Activated B cell treated with CpG ODN at 0.5 μM for 24 hours (primary cell): Measurements from ENCODE around the gene ARL5B. TPM values are rescaled to one million over a fixed set of nuclear protein-coding genes. Genes with fewer than 3 reads are reported as not detected.

ENCODE experiments used
- ATAC-seq: fragments of 200-7000 bp; cut with Tn5 transposase; one replicate; pipeline ENCODE4 v1.10.0; 2021; ENCODE audit warnings: low read depth, mild to moderate bottlenecking, moderate library complexity
- CTCF ChIA-PET: fragments of 350-600 bp; sonication (Branson Sonifier 250); formaldehyde crosslinking; loops from one replicate; lab custom pipeline; 2021; ENCODE audit warnings: antibody characterized with exemption; lab: Charles Lee
- POLR2A ChIA-PET: fragments of 350-600 bp; sonication (Branson Sonifier 250); formaldehyde crosslinking; loops from one replicate; lab custom pipeline; 2021; ENCODE audit warnings: antibody characterized with exemption; lab: Charles Lee
- DNase-seq: peaks from one replicate; pipeline ENCODE4 v3.0.0; 2022
- H3K27ac Mint-ChIP-seq: one replicate; pipeline ENCODE4 v1.8.0; 2020; ENCODE audit warnings: mixed read lengths
- H3K27me3 Mint-ChIP-seq: one replicate; pipeline ENCODE4 v1.8.0; 2021; ENCODE audit warnings: mixed read lengths
- H3K36me3 Mint-ChIP-seq: one replicate; pipeline ENCODE4 v1.8.0; 2021; ENCODE audit warnings: low read depth, mixed read lengths
- H3K4me1 Mint-ChIP-seq: one replicate; pipeline ENCODE4 v1.8.0; 2021; ENCODE audit warnings: mixed read lengths
- H3K4me3 Mint-ChIP-seq: one replicate; pipeline ENCODE4 v1.8.0; 2020; ENCODE audit warnings: mild to moderate bottlenecking, mixed read lengths
- H3K9me3 Mint-ChIP-seq: one replicate; pipeline ENCODE4 v1.8.0; 2020; ENCODE audit warnings: mixed read lengths
- intact Hi-C: fragments of 100-400 bp; cut with micrococcal nuclease; formaldehyde crosslinking; loops from one replicate; pipeline ENCODE4 v1.15.1; 2024
- total RNA-seq: library from RNA; stranded (reverse); gene quantifications from 2 replicates; pipeline ENCODE4 v1.2.3, GENCODE V29; 2022
- TF ChIP-seq, protein P1 (sequence below): fragments of 200-600 bp; IDR thresholded peaks from one replicate; pipeline ENCODE4 v1.8.0; 2022; ENCODE audit warnings: antibody characterized with exemption, mild to moderate bottlenecking

The ARL5B gene
- total RNA-seq, 1 donor from 2014 or later = 10.6 TPM

DNA sequence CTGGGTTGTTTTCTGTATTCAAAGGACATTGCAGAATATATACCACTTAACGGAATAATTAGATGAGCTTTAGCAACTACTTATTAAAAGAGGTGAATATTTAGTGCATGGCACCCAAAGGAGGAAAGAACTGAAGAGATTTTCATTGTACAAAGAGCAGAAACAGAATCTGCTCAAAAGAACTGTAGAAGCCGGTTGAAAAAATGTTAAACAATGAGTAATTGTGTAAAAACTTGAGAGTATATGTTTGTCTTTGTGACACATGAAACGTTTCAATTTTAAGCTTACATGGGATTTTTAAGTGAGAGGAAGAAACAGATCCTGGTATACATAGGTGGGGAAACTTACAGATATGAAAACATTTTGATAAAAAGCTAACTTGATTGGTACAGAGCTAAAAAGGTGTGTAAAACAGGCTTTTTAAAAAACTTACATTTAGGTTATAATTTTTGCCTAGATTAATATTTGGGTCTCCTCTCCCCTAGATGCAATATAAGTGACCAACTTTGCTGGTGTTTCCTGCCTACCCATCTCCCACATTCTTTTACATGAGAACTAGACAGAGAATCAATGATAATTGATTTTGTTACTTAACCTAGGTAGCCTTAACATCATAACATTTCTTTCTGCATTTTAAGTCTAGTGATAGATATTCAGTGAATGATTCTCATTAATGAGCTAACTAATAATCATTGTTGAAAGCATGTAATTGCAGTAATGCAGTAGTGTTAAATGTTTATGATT lies 6.8 kb downstream of the ARL5B start:
- no peak for ATAC-seq
- intact Hi-C loops = no loop called here
- CTCF ChIA-PET = no interaction called here

GRCh38 chr10:18666810-18667209 lies 7.6 kb downstream of the ARL5B start:
- intact Hi-C loops = no loop called here
- POLR2A ChIA-PET = no interaction called here
- H3K4me3 Mint-ChIP-seq = no peak overlapping the region

More for the DNA sequence above, 6.8 kb downstream of the ARL5B start:
- TF ChIP-seq, protein P1, sequence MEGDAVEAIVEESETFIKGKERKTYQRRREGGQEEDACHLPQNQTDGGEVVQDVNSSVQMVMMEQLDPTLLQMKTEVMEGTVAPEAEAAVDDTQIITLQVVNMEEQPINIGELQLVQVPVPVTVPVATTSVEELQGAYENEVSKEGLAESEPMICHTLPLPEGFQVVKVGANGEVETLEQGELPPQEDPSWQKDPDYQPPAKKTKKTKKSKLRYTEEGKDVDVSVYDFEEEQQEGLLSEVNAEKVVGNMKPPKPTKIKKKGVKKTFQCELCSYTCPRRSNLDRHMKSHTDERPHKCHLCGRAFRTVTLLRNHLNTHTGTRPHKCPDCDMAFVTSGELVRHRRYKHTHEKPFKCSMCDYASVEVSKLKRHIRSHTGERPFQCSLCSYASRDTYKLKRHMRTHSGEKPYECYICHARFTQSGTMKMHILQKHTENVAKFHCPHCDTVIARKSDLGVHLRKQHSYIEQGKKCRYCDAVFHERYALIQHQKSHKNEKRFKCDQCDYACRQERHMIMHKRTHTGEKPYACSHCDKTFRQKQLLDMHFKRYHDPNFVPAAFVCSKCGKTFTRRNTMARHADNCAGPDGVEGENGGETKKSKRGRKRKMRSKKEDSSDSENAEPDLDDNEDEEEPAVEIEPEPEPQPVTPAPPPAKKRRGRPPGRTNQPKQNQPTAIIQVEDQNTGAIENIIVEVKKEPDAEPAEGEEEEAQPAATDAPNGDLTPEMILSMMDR = no peak
- no peak overlapping the region for H3K27ac Mint-ChIP-seq
- H3K4me1 Mint-ChIP-seq = peaks cover 30% of the 10 kb centered on the region
- H3K4me3 Mint-ChIP-seq = no peak overlapping the region
- H3K27me3 Mint-ChIP-seq = no peaks in the 10 kb centered on the region
- no peaks in the 10 kb centered on the region for H3K9me3 Mint-ChIP-seq
- H3K36me3 Mint-ChIP-seq = peaks cover 40% of the 10 kb centered on the region
- DNase-seq = no peak
- POLR2A ChIA-PET = no interaction called here

GRCh38 chr10:18668026-18668425 lies 8.8 kb downstream of the ARL5B start:
- DNase-seq (no peak), ATAC-seq (no peak)
- peaks cover 45% of the 10 kb centered on the region for H3K36me3 Mint-ChIP-seq
- intact Hi-C loops = no loop called here
- no peaks in the 10 kb centered on the region for H3K9me3 Mint-ChIP-seq
- no peak overlapping the region for H3K27ac Mint-ChIP-seq
- H3K4me3 Mint-ChIP-seq = no peak overlapping the region
- TF ChIP-seq, protein P1 = no peak
- peaks cover 15% of the 10 kb centered on the region for H3K4me1 Mint-ChIP-seq
- ChIA-PET POLR2A (no interaction called here), CTCF (no interaction called here)
- H3K27me3 Mint-ChIP-seq = no peaks in the 10 kb centered on the region

More at GRCh38 chr10:18666810-18667209, 7.6 kb downstream of the ARL5B start:
- ATAC-seq (no peak), DNase-seq (no peak)
- TF ChIP-seq, protein P1 = no peak
- CTCF ChIA-PET = no interaction called here
- H3K27ac Mint-ChIP-seq = no peak overlapping the region
- H3K27me3 Mint-ChIP-seq = no peaks in the 10 kb centered on the region
- H3K36me3 Mint-ChIP-seq = peaks cover 40% of the 10 kb centered on the region
- peaks cover 22% of the 10 kb centered on the region for H3K4me1 Mint-ChIP-seq
- H3K9me3 Mint-ChIP-seq = no peaks in the 10 kb centered on the region

- TF ChIP-seq, protein P1 = no peak
- no peaks in the 10 kb centered on the region for H3K4me1 Mint-ChIP-seq
- no peak overlapping the region for H3K27ac Mint-ChIP-seq
- ATAC-seq (no peak), DNase-seq (no peak)
- intact Hi-C loops = no loop called here
- no peaks in the 10 kb centered on the region for H3K27me3 Mint-ChIP-seq
- no peaks in the 10 kb centered on the region for H3K9me3 Mint-ChIP-seq
- peaks cover 55% of the 10 kb centered on the region for H3K36me3 Mint-ChIP-seq
- ChIA-PET CTCF (no interaction called here), POLR2A (no interaction called here)
- H3K4me3 Mint-ChIP-seq = no peak overlapping the region
Observed at GRCh38 chr10:18675086-18675801, 16.0 kb downstream of the ARL5B start.

DNA sequence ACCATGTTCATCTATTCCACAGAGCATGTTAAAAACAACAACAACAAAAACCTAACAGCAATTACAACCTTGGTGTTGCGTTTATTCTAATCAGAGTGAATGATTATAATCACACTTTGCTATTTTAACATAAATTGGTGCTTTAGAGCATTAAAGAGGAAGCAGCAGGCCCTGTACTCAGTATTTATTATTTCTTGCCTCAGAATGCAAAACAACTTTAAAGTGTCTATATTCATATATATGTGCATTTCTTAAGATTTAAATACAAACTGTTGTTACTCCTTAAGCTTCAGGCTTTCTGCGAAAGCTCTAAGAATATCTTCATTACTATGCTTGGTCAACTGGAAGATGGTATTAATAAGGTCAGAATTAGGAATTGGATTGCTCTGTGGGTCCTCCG lies 21.5 kb downstream of the ARL5B start:
- Mint-ChIP-seq H3K9me3 (no peaks in the 10 kb centered on the region), H3K36me3 (peaks cover 15% of the 10 kb centered on the region), H3K27me3 (no peaks in the 10 kb centered on the region), H3K4me1 (no peaks in the 10 kb centered on the region), H3K4me3 (no peak overlapping the region), H3K27ac (no peak overlapping the region)
- ChIA-PET CTCF (no interaction called here), POLR2A (no interaction called here)
- ATAC-seq (no peak), DNase-seq (no peak)
- TF ChIP-seq, protein P1 = no peak
- intact Hi-C loops = no loop called here
